ENCODE results near the gene AIFM1.

Gene AIFM1

GRCh38 chrX:130125091-130125874 lies 40.4 kb downstream of the AIFM1 start:
- Histone ChIP-seq H3F3A (ENCODE audit: low read depth) (no peaks in the 10 kb centered on the region), H3K9me3 (ENCODE audit: insufficient read depth, low read depth, low read length) (no peaks in the 10 kb centered on the region), H3K27me3 (ENCODE audit: insufficient read depth, low read length, poor library complexity, severe bottlenecking) (no peaks in the 10 kb centered on the region), H3K4me3 (ENCODE audit: low read length, poor library complexity, severe bottlenecking) (no peak overlapping the region), H3K9me2 (replicated peaks; ENCODE audit: low read depth, low read length) (no peaks in the 10 kb centered on the region), H3K79me2 (ENCODE audit: insufficient read depth, low read length) (no peaks in the 10 kb centered on the region), H3K4me1 (ENCODE audit: insufficient read depth, low read length, poor library complexity, severe bottlenecking) (no peaks in the 10 kb centered on the region), H2AFZ (ENCODE audit: low read length) (no peak overlapping the region), H3K9ac (ENCODE audit: low read depth, low read length, poor library complexity, severe bottlenecking) (no peak overlapping the region), H4K20me1 (ENCODE audit: insufficient read depth, low read length, poor library complexity, severe bottlenecking) (no peaks in the 10 kb centered on the region), H3K4me2 (ENCODE audit: low read depth, low read length, poor library complexity, severe bottlenecking) (no peak overlapping the region), H3K36me3 (ENCODE audit: insufficient read depth, low read length) (peaks cover 11% of the 10 kb centered on the region; the same call in 1 of the 2 replicates)
- TF ChIP-seq, protein P1, sequence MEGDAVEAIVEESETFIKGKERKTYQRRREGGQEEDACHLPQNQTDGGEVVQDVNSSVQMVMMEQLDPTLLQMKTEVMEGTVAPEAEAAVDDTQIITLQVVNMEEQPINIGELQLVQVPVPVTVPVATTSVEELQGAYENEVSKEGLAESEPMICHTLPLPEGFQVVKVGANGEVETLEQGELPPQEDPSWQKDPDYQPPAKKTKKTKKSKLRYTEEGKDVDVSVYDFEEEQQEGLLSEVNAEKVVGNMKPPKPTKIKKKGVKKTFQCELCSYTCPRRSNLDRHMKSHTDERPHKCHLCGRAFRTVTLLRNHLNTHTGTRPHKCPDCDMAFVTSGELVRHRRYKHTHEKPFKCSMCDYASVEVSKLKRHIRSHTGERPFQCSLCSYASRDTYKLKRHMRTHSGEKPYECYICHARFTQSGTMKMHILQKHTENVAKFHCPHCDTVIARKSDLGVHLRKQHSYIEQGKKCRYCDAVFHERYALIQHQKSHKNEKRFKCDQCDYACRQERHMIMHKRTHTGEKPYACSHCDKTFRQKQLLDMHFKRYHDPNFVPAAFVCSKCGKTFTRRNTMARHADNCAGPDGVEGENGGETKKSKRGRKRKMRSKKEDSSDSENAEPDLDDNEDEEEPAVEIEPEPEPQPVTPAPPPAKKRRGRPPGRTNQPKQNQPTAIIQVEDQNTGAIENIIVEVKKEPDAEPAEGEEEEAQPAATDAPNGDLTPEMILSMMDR (conservative IDR thresholded peaks at IDR 0.05; ENCODE audit: low read length): no peak
- no peak for TF ChIP-seq EZH2phosphoT487 (IDR thresholded peaks at IDR 0.05; ENCODE audit: borderline replicate concordance)

DNA sequence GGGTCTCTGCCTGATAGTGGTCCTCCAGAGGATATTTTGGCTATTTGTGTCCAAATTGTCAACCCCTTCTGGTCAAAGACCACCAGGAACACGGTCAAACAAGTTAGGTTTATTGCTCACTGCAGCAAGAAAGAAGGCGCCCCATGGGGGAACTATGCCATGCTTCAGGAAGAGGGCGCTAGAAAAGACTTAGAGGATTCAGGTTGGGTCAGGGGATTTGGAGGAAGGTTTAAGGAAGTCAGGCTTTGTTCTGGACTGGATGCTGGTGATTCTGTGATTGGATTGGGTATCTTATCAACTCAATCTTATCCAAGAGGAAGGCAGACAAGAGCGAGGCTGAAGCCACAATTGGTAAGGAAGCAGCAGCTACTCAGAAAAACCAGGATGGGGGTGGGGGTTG lies 41.1 kb downstream of the AIFM1 start:
- TF ChIP-seq EZH2phosphoT487 (IDR thresholded peaks at IDR 0.05; ENCODE audit: borderline replicate concordance): no peak
- TF ChIP-seq, protein P1 (conservative IDR thresholded peaks at IDR 0.05; ENCODE audit: low read length): 0 out of 2 replicates have a peak, but pooled peaks have one; percentile 16
- Histone ChIP-seq H3F3A (ENCODE audit: low read depth) (no peaks in the 10 kb centered on the region), H4K20me1 (ENCODE audit: insufficient read depth, low read length, poor library complexity, severe bottlenecking) (no peaks in the 10 kb centered on the region), H2AFZ (ENCODE audit: low read length) (no peak overlapping the region), H3K4me1 (ENCODE audit: insufficient read depth, low read length, poor library complexity, severe bottlenecking) (no peaks in the 10 kb centered on the region), H3K9me2 (replicated peaks; ENCODE audit: low read depth, low read length) (no peaks in the 10 kb centered on the region), H3K4me3 (ENCODE audit: low read length, poor library complexity, severe bottlenecking) (no peak overlapping the region), H3K4me2 (ENCODE audit: low read depth, low read length, poor library complexity, severe bottlenecking) (no peak overlapping the region), H3K9ac (ENCODE audit: low read depth, low read length, poor library complexity, severe bottlenecking) (no peak overlapping the region), H3K36me3 (ENCODE audit: insufficient read depth, low read length) (peaks cover 7% of the 10 kb centered on the region; the same call in 1 of the 2 replicates), H3K27me3 (ENCODE audit: insufficient read depth, low read length, poor library complexity, severe bottlenecking) (no peaks in the 10 kb centered on the region), H3K79me2 (ENCODE audit: insufficient read depth, low read length) (no peaks in the 10 kb centered on the region), H3K9me3 (ENCODE audit: insufficient read depth, low read depth, low read length) (no peaks in the 10 kb centered on the region)

GRCh38 chrX:130121505-130121800 lies 44.2 kb downstream of the AIFM1 start:
- H3K9me2 ChIP-seq (replicated peaks; ENCODE audit: low read depth, low read length): no peaks in the 10 kb centered on the region
- H3K4me3 ChIP-seq (ENCODE audit: low read length, poor library complexity, severe bottlenecking): no peak overlapping the region
- no peaks in the 10 kb centered on the region for H3K9me3 ChIP-seq (ENCODE audit: insufficient read depth, low read depth, low read length)
- no peaks in the 10 kb centered on the region for H3F3A ChIP-seq (ENCODE audit: low read depth)
- no peak overlapping the region for H2AFZ ChIP-seq (ENCODE audit: low read length)
- H3K27me3 ChIP-seq (ENCODE audit: insufficient read depth, low read length, poor library complexity, severe bottlenecking): no peaks in the 10 kb centered on the region
- H3K4me2 ChIP-seq (ENCODE audit: low read depth, low read length, poor library complexity, severe bottlenecking): no peak overlapping the region
- no peaks in the 10 kb centered on the region for H3K36me3 ChIP-seq (ENCODE audit: insufficient read depth, low read length)
- H3K9ac ChIP-seq (ENCODE audit: low read depth, low read length, poor library complexity, severe bottlenecking): no peak overlapping the region
- no peaks in the 10 kb centered on the region for H3K79me2 ChIP-seq (ENCODE audit: insufficient read depth, low read length)
- H3K4me1 ChIP-seq (ENCODE audit: insufficient read depth, low read length, poor library complexity, severe bottlenecking): peaks cover 3% of the 10 kb centered on the region
- no peak for TF ChIP-seq EZH2phosphoT487 (IDR thresholded peaks at IDR 0.05; ENCODE audit: borderline replicate concordance)
- TF ChIP-seq, protein P1 (conservative IDR thresholded peaks at IDR 0.05; ENCODE audit: low read length): no peak
- H4K20me1 ChIP-seq (ENCODE audit: insufficient read depth, low read length, poor library complexity, severe bottlenecking): no peaks in the 10 kb centered on the region
